GM13977 (cell line): ENCODE results near the gene C16orf96.

Experiments used
- DNase-seq: peaks from one replicate; pipeline ENCODE4 v3.0.0; 2012; ENCODE audit warnings: low spot score
- in situ Hi-C: fragments of 300-500 bp; cut with MboI; formaldehyde crosslinking; loops from one replicate; pipeline ENCODE4 v1.12.0; 2022; ENCODE audit warnings: low sequenced_read_pairs, low pct_unique_long_range_greater_than_20kb, mixed read lengths, inconsistent platforms; ENCODE audit not compliant: unreplicated experiment
- TF ChIP-seq, protein P1 (sequence below): IDR thresholded peaks from 2 replicates; pipeline ENCODE4 v1.5.1; 2012; ENCODE audit warnings: mild to moderate bottlenecking, control low read depth; ENCODE audit not compliant: insufficient read depth; ENCODE audit errors: extremely low read depth, missing control alignments

C16orf96 gene

DNA sequence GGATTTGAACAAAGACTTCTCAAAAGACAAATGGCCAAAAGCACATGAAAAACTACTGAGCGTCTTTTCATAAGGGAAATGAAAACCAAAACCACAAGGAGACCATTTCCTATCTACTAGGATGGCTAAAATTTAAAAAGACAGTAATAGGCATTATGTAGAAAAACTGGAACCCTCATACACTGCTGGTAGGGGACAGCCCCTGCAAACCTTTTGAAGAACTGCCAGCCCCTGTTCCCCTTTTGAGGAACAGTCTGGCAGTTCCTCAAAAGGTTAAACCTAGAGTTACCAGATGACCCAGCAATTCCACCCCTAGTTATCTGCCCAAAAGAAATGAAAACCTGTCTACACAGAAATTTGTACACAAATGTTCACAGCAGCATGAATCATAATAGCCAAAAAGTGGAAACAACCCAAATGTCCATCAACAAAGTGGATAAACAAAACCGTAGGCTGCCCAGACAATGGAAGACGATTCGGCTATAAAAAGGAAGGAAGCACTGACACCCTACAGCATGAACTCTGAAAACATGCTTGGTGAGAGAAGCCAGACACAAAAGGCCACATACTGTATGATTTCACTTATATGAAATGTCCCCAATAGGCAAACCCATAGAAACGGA is 40.4 kb upstream of the C16orf96 start:
- DNase-seq, result peak; percentile 56
- TF ChIP-seq, protein P1, sequence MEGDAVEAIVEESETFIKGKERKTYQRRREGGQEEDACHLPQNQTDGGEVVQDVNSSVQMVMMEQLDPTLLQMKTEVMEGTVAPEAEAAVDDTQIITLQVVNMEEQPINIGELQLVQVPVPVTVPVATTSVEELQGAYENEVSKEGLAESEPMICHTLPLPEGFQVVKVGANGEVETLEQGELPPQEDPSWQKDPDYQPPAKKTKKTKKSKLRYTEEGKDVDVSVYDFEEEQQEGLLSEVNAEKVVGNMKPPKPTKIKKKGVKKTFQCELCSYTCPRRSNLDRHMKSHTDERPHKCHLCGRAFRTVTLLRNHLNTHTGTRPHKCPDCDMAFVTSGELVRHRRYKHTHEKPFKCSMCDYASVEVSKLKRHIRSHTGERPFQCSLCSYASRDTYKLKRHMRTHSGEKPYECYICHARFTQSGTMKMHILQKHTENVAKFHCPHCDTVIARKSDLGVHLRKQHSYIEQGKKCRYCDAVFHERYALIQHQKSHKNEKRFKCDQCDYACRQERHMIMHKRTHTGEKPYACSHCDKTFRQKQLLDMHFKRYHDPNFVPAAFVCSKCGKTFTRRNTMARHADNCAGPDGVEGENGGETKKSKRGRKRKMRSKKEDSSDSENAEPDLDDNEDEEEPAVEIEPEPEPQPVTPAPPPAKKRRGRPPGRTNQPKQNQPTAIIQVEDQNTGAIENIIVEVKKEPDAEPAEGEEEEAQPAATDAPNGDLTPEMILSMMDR, result no peak
- in situ Hi-C loops, result no loop called here

DNA sequence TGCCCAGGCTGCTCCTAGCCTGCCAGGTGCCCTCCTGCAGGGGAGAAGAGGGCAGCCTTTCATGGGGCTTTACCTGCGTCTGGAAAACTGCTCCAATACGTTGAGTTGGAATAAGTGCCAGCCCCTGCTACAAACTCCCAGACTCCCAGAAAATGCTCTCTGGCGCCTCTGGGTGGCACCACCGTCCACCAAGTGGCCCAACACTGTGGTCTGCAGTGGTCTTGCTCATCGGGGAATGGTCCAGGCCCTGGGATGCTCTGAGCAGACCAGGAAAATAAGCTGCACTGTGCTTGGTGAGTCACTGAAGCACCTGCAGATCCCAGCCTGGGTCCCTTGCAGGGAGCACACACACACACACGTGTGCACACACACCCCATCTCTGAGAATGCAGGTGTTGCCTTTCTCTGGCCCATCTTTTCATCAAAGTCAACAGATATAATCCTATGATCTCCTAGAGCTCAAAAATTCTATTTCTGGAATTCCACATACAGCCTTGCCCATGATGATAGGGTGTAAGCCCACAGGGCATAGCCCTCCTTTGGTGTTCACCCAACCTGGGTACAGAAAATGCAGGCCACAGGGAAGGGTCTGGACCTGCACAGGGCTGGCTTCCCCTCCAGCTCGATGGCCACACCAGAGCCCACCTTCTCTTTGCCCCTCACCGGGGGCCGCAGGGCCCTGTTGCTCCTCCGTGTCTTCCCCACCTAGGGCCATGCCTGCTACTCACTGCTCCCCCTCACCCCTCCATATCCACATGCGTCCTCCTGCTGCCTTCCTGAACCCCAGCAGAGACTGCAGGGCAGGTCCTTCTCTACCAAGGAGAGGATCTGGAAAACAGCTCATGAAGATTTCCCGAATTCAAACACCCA is 38.1 kb upstream of the C16orf96 start:
- TF ChIP-seq, protein P1, result peak; percentile 60
- in situ Hi-C loops, result no loop called here
- no peak for DNase-seq

DNA sequence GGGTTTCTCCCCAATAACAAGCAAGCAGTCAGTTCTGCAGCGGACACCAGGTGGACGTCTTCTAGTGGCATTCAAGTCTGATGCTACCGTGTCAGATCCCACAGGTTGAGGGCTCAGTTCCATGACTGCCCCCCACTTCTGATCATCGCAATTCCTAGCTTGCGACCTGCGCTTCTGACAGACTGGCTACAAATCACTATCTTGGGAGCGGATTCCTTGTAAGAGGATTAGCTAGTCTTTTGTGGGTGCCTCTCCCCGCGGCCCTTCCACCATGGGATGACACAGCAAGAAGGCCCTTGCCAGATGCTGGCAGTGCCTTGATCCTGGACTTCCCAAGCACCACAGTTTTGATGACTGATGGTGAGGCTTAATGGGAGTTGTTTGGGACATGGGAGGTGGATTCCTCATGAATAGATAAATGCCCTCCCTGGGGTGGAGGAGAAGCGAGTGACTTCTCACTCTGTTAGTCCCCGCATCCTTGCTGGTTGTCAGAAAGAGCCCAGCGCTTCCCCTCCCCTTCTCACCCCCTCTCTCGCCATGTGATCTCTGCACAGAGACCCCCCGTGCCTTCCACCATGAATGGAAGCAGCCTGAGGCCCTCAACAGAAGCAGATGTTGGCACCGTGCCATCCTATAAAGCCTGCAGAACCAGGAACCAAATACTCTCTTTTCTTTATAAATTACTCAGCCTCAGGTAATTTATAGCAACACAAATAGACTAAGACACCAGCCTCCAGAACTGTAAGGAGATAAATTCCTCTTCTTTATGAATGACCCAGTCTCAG is 36.7 kb upstream of the C16orf96 start:
- TF ChIP-seq, protein P1, result no peak
- DNase-seq, result no peak
- in situ Hi-C loops, result no loop called here

DNA sequence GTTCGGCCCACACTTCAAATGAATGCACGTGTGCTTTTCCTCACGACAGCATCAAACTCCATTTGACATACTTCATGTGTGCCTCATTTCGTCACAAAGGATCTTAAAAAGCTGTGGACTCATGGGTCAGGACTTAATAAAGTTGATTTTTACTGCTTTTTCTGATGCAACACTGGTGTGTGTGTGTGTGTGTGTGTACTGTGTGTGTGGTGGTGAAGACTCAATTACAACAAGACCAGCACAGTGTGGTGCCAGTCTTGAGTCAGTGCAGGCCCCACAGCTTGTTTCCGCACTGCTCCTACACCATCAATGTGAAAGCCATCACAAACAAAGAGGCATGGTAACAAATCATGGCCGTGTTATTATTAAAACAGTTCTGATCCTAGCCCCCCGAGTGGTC is 35.2 kb upstream of the C16orf96 start:
- in situ Hi-C loops, result no loop called here
- DNase-seq, result no peak
- TF ChIP-seq, protein P1, result no peak

GRCh38 chr16:4522051-4522581 is 34.0 kb upstream of the C16orf96 start:
- in situ Hi-C loops, result no loop called here
- TF ChIP-seq, protein P1, result no peak
- no peak for DNase-seq

DNA sequence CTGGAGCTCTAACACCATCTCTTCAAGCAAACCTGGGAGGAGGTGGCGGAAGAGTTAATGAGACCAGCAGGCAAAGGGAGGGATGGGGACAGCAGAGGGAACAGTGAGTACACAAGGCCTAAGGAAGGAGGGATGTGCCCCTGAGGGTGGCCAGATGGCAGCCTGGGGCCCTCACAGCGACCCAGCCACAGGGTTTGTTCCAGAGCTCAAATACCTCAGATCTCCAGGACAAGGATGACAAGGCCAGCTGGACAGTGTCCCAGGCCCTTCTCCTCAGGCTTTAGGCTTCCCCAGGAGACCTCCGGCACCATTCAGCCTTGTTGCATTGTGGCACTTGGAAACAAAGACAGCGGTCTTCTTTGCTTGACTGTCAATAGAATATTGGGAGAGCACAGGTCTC is 32.5 kb upstream of the C16orf96 start:
- TF ChIP-seq, protein P1, result no peak
- no peak for DNase-seq
- in situ Hi-C loops, result no loop called here
